CD4-positive, alpha-beta memory T cell (primary cell): ENCODE results near the gene NEGR1. TPM values are rescaled to one million over a fixed set of nuclear protein-coding genes. Genes with fewer than 3 reads are reported as not detected.

Experiments
- CTCF ChIA-PET: fragments of 350-600 bp; sonication (Branson Sonifier 250); formaldehyde crosslinking; loops from one replicate; lab custom pipeline; 2021; ENCODE audit warnings: inconsistent platforms; ENCODE audit not compliant: partially characterized antibody; lab: Charles Lee
- POLR2A ChIA-PET: fragments of 350-600 bp; sonication (Branson Sonifier 250); formaldehyde crosslinking; loops from one replicate; lab custom pipeline; 2021; ENCODE audit not compliant: partially characterized antibody; lab: Charles Lee
- DNase-seq, 5 donors: peaks; one replicate each; pipeline versions ENCODE4 v3.0.0 to v3.0.0-alpha.2; 2020 to 2022; ENCODE audit warnings: mixed read lengths in 1 of 5
- H3K27ac ChIP-seq: one replicate; pipeline ENCODE4 v1.7.0; 2013; ENCODE audit warnings: low read depth, low read length
- H3K27me3 ChIP-seq: 2 replicates; pipeline ENCODE4 v1.7.0; 2013; ENCODE audit warnings: mild to moderate bottlenecking, low read length, moderate library complexity; ENCODE audit not compliant: insufficient read depth
- H3K36me3 ChIP-seq: 2 replicates; pipeline ENCODE4 v1.7.0; 2013; ENCODE audit warnings: mild to moderate bottlenecking, low read length, moderate library complexity; ENCODE audit not compliant: insufficient read depth
- H3K4me1 ChIP-seq: 2 replicates; pipeline ENCODE4 v1.7.0; 2013; ENCODE audit warnings: mild to moderate bottlenecking, low read length, moderate library complexity; ENCODE audit not compliant: insufficient read depth
- H3K4me3 ChIP-seq, 2 donors: one replicate each; pipeline ENCODE4 v1.7.0; 2013; ENCODE audit warnings: low read length in 2 of 2, mild to moderate bottlenecking in 1 of 2
- H3K9me3 ChIP-seq, 2 donors: one replicate each; pipeline ENCODE4 v1.7.0; 2013; ENCODE audit warnings: low read length in 2 of 2, control low read depth in 1 of 2; ENCODE audit not compliant: control insufficient read depth in 1 of 2
- H3K27ac Mint-ChIP-seq, 7 donors: one replicate each; pipeline ENCODE4 v1.8.0; 2020 to 2021; ENCODE audit warnings: mixed read lengths in 7 of 7, mild to moderate bottlenecking in 6 of 7, inconsistent platforms in 3 of 7, moderate library complexity in 3 of 7
- H3K27me3 Mint-ChIP-seq, 2 donors: one replicate each; pipeline ENCODE4 v1.8.0; 2020 to 2021; ENCODE audit warnings: mixed read lengths in 2 of 2
- H3K36me3 Mint-ChIP-seq, 2 donors: one replicate each; pipeline ENCODE4 v1.8.0; 2020 to 2021; ENCODE audit warnings: mixed read lengths in 2 of 2, inconsistent platforms in 1 of 2, mild to moderate bottlenecking in 1 of 2
- H3K4me1 Mint-ChIP-seq, 4 donors: one replicate each; pipeline ENCODE4 v1.8.0; 2020 to 2021; ENCODE audit warnings: mixed read lengths in 4 of 4, mild to moderate bottlenecking in 1 of 4
- H3K4me3 Mint-ChIP-seq, 8 donors: one replicate each; pipeline ENCODE4 v1.8.0; 2020 to 2021; ENCODE audit warnings: mixed read lengths in 8 of 8, mild to moderate bottlenecking in 7 of 8, moderate library complexity in 6 of 8, inconsistent platforms in 3 of 8
- H3K9me3 Mint-ChIP-seq, 8 donors: one replicate each; pipeline ENCODE4 v1.8.0; 2020 to 2021; ENCODE audit warnings: mixed read lengths in 8 of 8, mild to moderate bottlenecking in 5 of 8, inconsistent platforms in 3 of 8, moderate library complexity in 1 of 8
- intact Hi-C: fragments of 100-400 bp; cut with micrococcal nuclease; formaldehyde crosslinking; loops from one replicate; pipeline ENCODE4 v1.15.1; 2023
- polyA plus RNA-seq, 2 donors: library from polyadenylated mRNA; unstranded; fragments of 300-500 nt; fragmentation: Illumina TruSeq; gene quantifications; one replicate each; pipeline ENCODE4 v1.2.3, GENCODE V29; 2021
- total RNA-seq, 2 experiments: library from RNA; stranded (reverse); gene quantifications; one replicate each; pipeline ENCODE4 v1.2.3, GENCODE V29; 2021

The NEGR1 gene
- total and polyA plus RNA-seq, 4 experiments from 2014 or later: not detected

DNA sequence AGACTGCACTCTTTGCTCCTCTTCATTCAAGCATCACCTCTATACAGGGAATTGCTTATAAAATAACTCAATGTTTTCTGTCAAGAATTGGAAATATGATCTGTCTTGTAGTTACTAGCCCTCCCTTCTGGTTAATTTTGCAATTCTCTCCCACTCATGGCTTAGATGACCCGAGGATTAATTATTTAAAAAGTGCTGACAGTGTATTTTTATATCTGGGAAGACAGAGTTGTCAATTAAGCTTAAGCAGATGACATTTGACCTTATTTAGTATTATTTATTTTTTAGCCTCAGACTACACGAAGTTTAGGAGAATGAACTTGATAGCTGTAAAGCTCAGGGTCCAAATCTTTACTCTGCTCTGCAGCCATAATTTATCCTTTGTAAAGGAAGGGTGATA lies 538.5 kb downstream of the NEGR1 start:
- Histone ChIP-seq H3K4me1 (no peaks in the 10 kb centered on the region), H3K4me3 (no peak overlapping the region), H3K9me3 (no peaks in the 10 kb centered on the region), H3K27ac (no peak overlapping the region), H3K36me3 (no peaks in the 10 kb centered on the region), H3K27me3 (no peaks in the 10 kb centered on the region)
- no peaks in the 10 kb centered on the region for H3K27me3 Mint-ChIP-seq
- peaks cover 0 to 18% (median 4%) of the 10 kb centered on the region in 8 donors for H3K9me3 Mint-ChIP-seq
- intact Hi-C loops: no loop called here
- no peak overlapping the region for H3K4me3 Mint-ChIP-seq
- no peak overlapping the region for H3K27ac Mint-ChIP-seq
- no peaks in the 10 kb centered on the region for H3K4me1 Mint-ChIP-seq
- POLR2A ChIA-PET: no interaction called here
- no peaks in the 10 kb centered on the region for H3K36me3 Mint-ChIP-seq
- no peak for DNase-seq
- CTCF ChIA-PET: no interaction called here

DNA sequence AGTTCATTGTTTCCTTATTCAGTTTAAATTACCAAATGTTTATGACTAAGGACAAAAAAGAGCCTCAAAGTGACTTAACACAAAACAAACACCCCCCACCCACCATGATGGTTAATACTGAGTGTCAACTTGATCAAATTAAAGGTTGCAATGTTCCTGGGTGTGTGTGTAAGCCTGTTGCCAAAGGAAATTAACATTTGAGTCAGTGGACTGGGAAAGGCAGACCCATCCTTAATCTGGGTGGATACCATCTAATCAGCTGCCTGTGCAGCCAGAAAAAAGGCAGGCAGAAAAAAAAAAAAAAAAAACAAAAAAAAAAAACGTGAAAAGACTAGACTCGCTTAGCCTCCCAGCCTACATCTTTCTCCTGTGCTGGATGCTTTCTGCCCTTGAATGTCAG lies 543.4 kb downstream of the NEGR1 start:
- H3K4me3 Mint-ChIP-seq: no peak overlapping the region

DNA sequence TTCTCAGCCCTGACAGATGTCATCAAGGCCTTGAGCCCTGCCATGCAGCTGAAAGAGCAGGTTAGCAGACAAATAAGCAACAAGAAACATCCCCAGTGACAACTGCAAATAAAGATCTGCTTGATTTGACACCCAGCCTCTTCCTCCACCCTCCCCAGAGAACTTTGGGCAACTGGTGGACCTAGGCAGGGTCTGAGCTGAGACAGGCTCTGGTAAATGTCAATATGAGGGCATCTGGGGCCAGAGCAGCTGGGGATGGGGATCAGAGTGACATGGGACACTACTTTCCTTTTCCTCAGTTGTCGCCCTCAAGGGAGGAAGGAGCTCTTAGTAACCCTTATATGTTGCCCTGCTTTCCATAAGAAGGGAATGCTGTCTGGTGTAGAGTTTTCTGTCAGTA lies 544.1 kb downstream of the NEGR1 start:
- H3K27ac Mint-ChIP-seq: no peak overlapping the region
- no peaks in the 10 kb centered on the region for H3K27me3 ChIP-seq
- peaks cover 0 to 2% of the 10 kb centered on the region in 2 donors for H3K9me3 ChIP-seq
- no peaks in the 10 kb centered on the region for H3K36me3 ChIP-seq
- H3K4me1 ChIP-seq: no peaks in the 10 kb centered on the region
- intact Hi-C loops: no loop called here
- H3K27ac ChIP-seq: no peak overlapping the region
- H3K4me1 Mint-ChIP-seq: no peaks in the 10 kb centered on the region
- ChIA-PET CTCF (no interaction called here), POLR2A (no interaction called here)
- no peaks in the 10 kb centered on the region for H3K36me3 Mint-ChIP-seq
- no peaks in the 10 kb centered on the region for H3K27me3 Mint-ChIP-seq
- peaks cover 0 to 13% (median 4%) of the 10 kb centered on the region in 8 donors for H3K9me3 Mint-ChIP-seq
- no peak overlapping the region for H3K4me3 Mint-ChIP-seq
- no peak for DNase-seq
- no peak overlapping the region for H3K4me3 ChIP-seq

More for the DNA sequence above, 543.4 kb downstream of the NEGR1 start:
- Histone ChIP-seq H3K27ac (no peak overlapping the region), H3K4me3 (no peak overlapping the region), H3K36me3 (no peaks in the 10 kb centered on the region), H3K4me1 (no peaks in the 10 kb centered on the region), H3K27me3 (no peaks in the 10 kb centered on the region), H3K9me3 (no peaks in the 10 kb centered on the region)
- H3K27ac Mint-ChIP-seq: no peak overlapping the region
- no peaks in the 10 kb centered on the region for H3K36me3 Mint-ChIP-seq
- no peaks in the 10 kb centered on the region for H3K4me1 Mint-ChIP-seq
- ChIA-PET POLR2A (no interaction called here), CTCF (interaction anchor here (0.7 kb wide), 2 partner anchors 11 to 133 kb away, joined by 3 read pairs; no protein-coding TSS in a partner anchor)
- H3K27me3 Mint-ChIP-seq: no peaks in the 10 kb centered on the region
- peaks cover 0 to 13% (median 5%) of the 10 kb centered on the region in 8 donors for H3K9me3 Mint-ChIP-seq
- intact Hi-C loops: no loop called here
- DNase-seq: no peak

DNA sequence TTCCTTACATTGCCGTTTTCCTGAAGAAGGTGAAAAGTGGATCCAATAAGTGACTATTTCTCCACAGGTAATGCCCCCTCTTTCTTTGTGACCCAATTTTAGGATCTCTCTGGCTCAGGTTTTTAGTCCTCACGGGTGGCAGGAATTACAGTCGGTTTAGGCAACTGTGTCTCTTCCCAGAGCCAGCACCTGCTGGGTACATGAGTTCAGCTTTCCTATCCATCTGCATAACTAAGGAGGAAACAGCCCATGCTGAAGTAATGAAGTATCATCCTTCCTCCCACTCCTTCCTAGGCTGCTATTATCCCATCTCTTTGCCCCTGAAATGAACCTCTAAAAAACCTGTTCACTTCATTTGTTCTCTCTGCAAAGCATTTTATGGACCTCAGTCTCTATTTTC lies 544.6 kb downstream of the NEGR1 start:
- H3K27ac ChIP-seq: no peak overlapping the region
- no peak for DNase-seq
- no peak overlapping the region for H3K4me3 Mint-ChIP-seq
- ChIA-PET POLR2A (no interaction called here), CTCF (no interaction called here)
- no peaks in the 10 kb centered on the region for H3K4me1 Mint-ChIP-seq
- H3K36me3 ChIP-seq: no peaks in the 10 kb centered on the region
- no peaks in the 10 kb centered on the region for H3K36me3 Mint-ChIP-seq
- peaks cover 0 to 10% (median 4%) of the 10 kb centered on the region in 8 donors for H3K9me3 Mint-ChIP-seq
- H3K9me3 ChIP-seq: peaks cover 0 to 4% of the 10 kb centered on the region in 2 donors
- H3K27me3 ChIP-seq: no peaks in the 10 kb centered on the region
- no peak overlapping the region for H3K27ac Mint-ChIP-seq
- intact Hi-C loops: no loop called here
- no peaks in the 10 kb centered on the region for H3K4me1 ChIP-seq
- H3K27me3 Mint-ChIP-seq: no peaks in the 10 kb centered on the region
- no peak overlapping the region for H3K4me3 ChIP-seq

DNA sequence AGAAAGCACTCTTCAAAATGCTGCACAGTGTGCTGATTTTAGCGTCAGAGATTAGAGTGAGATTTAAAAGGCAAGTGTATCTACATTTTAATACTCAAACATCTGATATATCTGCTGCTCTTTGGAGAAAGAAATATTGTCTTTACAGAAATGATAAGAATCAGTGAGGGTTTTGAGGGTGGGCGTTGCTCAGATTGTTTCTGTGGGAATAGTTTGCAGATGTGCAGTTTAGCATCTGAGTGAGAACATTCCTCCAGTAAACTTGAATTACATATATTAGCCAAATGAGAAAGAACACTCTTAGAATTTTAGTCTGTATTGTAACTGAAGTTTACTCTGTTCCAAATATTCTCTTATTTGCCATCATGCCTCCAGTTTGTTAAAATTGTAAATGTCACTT lies 549.2 kb downstream of the NEGR1 start:
- Mint-ChIP-seq H3K4me3 (no peak overlapping the region), H3K9me3 (peaks cover 0 to 7% (median 4%) of the 10 kb centered on the region in 8 donors), H3K27ac (no peak overlapping the region), H3K4me1 (no peaks in the 10 kb centered on the region), H3K36me3 (no peaks in the 10 kb centered on the region), H3K27me3 (no peaks in the 10 kb centered on the region)
- no peak overlapping the region for H3K4me3 ChIP-seq
- intact Hi-C loops: no loop called here
- H3K27ac ChIP-seq: no peak overlapping the region
- no peaks in the 10 kb centered on the region for H3K36me3 ChIP-seq
- peaks cover 0 to 4% of the 10 kb centered on the region in 2 donors for H3K9me3 ChIP-seq
- no peaks in the 10 kb centered on the region for H3K4me1 ChIP-seq
- no peak for DNase-seq
- ChIA-PET POLR2A (no interaction called here), CTCF (no interaction called here)
- no peaks in the 10 kb centered on the region for H3K27me3 ChIP-seq

DNA sequence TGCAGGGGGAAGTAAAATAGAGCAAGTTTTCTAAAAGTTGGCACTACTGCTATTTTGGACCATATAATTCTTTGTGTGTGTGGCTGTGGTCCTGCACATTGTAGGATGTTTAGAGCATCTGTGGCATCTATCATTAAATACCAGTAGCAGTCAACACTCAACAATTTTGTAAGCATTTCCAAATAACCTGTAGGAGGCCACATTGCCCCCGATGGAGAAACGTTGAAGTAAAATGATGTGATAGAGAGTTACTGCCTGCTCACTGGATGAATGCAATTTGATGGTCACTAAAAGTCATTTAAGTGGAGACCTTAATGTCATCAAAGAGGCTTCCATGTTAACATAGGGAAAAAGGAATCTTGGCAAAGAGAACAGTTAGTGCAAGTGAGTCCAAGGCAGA lies 560.8 kb downstream of the NEGR1 start:
- intact Hi-C loops: no loop called here
- Mint-ChIP-seq H3K4me1 (no peaks in the 10 kb centered on the region), H3K4me3 (no peak overlapping the region), H3K27ac (no peak overlapping the region), H3K36me3 (no peaks in the 10 kb centered on the region), H3K9me3 (peaks cover 3 to 18% (median 6%) of the 10 kb centered on the region in 8 donors), H3K27me3 (no peaks in the 10 kb centered on the region)
- H3K27me3 ChIP-seq: no peaks in the 10 kb centered on the region
- DNase-seq: no peak
- H3K4me3 ChIP-seq: no peak overlapping the region
- peaks cover 0 to 7% of the 10 kb centered on the region in 2 donors for H3K9me3 ChIP-seq
- no peaks in the 10 kb centered on the region for H3K36me3 ChIP-seq
- POLR2A ChIA-PET: no interaction called here
- H3K27ac ChIP-seq: no peak overlapping the region
- CTCF ChIA-PET: no interaction called here
- H3K4me1 ChIP-seq: no peaks in the 10 kb centered on the region

DNA sequence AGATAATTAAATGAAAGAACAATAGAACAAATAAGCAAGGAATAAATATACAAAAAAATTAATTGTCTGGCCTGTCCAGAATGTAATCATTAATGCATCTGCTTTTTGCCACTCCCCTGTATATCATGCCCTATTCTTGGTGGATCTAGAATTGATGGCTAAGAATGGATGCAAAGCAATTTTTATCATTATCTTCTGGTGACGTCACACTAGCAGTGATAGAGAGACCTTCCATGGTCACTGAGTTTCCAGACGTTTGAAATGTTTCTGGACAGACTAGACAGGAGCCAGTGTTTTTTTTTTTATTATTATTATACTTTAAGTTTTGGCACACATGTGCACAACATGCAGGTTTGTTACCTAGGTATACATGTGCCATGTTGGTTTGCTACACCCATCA lies 563.0 kb downstream of the NEGR1 start:
- ChIA-PET POLR2A (no interaction called here), CTCF (no interaction called here)
- H3K4me1 ChIP-seq: no peaks in the 10 kb centered on the region
- no peaks in the 10 kb centered on the region for H3K4me1 Mint-ChIP-seq
- H3K27ac ChIP-seq: no peak overlapping the region
- H3K4me3 ChIP-seq: no peak overlapping the region
- no peaks in the 10 kb centered on the region for H3K27me3 ChIP-seq
- no peak overlapping the region for H3K4me3 Mint-ChIP-seq
- no peaks in the 10 kb centered on the region for H3K36me3 ChIP-seq
- no peaks in the 10 kb centered on the region for H3K27me3 Mint-ChIP-seq
- peaks cover 3 to 30% (median 16%) of the 10 kb centered on the region in 8 donors for H3K9me3 Mint-ChIP-seq
- DNase-seq: no peak
- H3K9me3 ChIP-seq: peaks cover 0 to 10% of the 10 kb centered on the region in 2 donors
- intact Hi-C loops: no loop called here
- no peaks in the 10 kb centered on the region for H3K36me3 Mint-ChIP-seq
- H3K27ac Mint-ChIP-seq: no peak overlapping the region

DNA sequence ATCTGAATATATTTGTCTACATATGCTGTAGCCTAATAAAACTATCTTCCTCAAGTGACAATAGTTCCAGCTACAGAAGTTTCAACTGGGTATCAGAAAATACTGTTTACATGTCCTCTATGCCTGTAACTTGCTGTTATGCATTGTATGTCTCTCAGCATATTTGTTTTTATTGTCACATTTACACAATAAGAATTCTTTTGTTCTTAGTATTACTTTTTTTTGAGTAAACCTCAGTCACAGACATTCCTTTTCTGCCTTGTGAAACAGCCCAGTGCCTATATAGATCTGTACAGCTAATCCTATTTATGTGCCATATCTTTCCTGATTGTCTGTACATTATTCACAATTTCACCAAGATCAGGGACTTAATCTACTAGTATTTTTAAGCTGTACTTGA lies 565.2 kb downstream of the NEGR1 start:
- POLR2A ChIA-PET: no interaction called here
- Mint-ChIP-seq H3K9me3 (peaks cover 3 to 36% (median 18%) of the 10 kb centered on the region in 8 donors), H3K4me3 (no peak overlapping the region), H3K27me3 (no peaks in the 10 kb centered on the region), H3K27ac (no peak overlapping the region), H3K36me3 (no peaks in the 10 kb centered on the region), H3K4me1 (no peaks in the 10 kb centered on the region)
- intact Hi-C loops: no loop called here
- no peak overlapping the region for H3K4me3 ChIP-seq
- H3K27me3 ChIP-seq: no peaks in the 10 kb centered on the region
- peaks cover 0 to 10% of the 10 kb centered on the region in 2 donors for H3K9me3 ChIP-seq
- H3K4me1 ChIP-seq: no peaks in the 10 kb centered on the region
- H3K36me3 ChIP-seq: no peaks in the 10 kb centered on the region
- CTCF ChIA-PET: no interaction called here
- no peak overlapping the region for H3K27ac ChIP-seq
- DNase-seq: no peak
